ENCODE results near the gene NIPAL3.

- TF ChIP-seq POLR2A (IDR thresholded peaks at IDR 0.05) = no peak
- TF ChIP-seq, protein P1, sequence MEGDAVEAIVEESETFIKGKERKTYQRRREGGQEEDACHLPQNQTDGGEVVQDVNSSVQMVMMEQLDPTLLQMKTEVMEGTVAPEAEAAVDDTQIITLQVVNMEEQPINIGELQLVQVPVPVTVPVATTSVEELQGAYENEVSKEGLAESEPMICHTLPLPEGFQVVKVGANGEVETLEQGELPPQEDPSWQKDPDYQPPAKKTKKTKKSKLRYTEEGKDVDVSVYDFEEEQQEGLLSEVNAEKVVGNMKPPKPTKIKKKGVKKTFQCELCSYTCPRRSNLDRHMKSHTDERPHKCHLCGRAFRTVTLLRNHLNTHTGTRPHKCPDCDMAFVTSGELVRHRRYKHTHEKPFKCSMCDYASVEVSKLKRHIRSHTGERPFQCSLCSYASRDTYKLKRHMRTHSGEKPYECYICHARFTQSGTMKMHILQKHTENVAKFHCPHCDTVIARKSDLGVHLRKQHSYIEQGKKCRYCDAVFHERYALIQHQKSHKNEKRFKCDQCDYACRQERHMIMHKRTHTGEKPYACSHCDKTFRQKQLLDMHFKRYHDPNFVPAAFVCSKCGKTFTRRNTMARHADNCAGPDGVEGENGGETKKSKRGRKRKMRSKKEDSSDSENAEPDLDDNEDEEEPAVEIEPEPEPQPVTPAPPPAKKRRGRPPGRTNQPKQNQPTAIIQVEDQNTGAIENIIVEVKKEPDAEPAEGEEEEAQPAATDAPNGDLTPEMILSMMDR (IDR thresholded peaks at IDR 0.05) = no peak
Observed at GRCh38 chr1:24406788-24407187, 8.8 kb upstream of the NIPAL3 start.
